ENCODE measurements around the gene STX3. TPM values are rescaled to one million over a fixed set of nuclear protein-coding genes. Genes with fewer than 3 reads are reported as not detected.

STX3 gene
- total RNA-seq, 1 donor from 2014 or later: 22.1 TPM

GRCh38 chr11:59787255-59787588, 32.0 kb downstream of the STX3 start:
- H3K27ac Mint-ChIP-seq (ENCODE audit: unreplicated experiment): peak overlapping the region; percentile 95
- peaks cover 16% of the 10 kb centered on the region for H3K36me3 Mint-ChIP-seq (ENCODE audit: low read depth)
- H3K4me3 Mint-ChIP-seq (ENCODE audit: unreplicated experiment): peak overlapping the region; percentile 43
- DNase-seq (ENCODE audit: low spot score): no peak
- no peaks in the 10 kb centered on the region for H3K27me3 Mint-ChIP-seq (ENCODE audit: low read depth)
- peaks cover 34% of the 10 kb centered on the region for H3K4me1 Mint-ChIP-seq (ENCODE audit: low read depth)
- H3K9me3 Mint-ChIP-seq (ENCODE audit: low read depth): no peaks in the 10 kb centered on the region
- TF ChIP-seq CTCF (IDR thresholded peaks at IDR 0.05): no peak

GRCh38 chr11:59787816-59788215, 32.6 kb downstream of the STX3 start:
- Mint-ChIP-seq H3K36me3 (ENCODE audit: low read depth) (peaks cover 21% of the 10 kb centered on the region), H3K27me3 (ENCODE audit: low read depth) (no peaks in the 10 kb centered on the region), H3K9me3 (ENCODE audit: low read depth) (no peaks in the 10 kb centered on the region), H3K4me3 (ENCODE audit: unreplicated experiment) (peak overlapping the region; percentile 16), H3K4me1 (ENCODE audit: low read depth) (peaks cover 34% of the 10 kb centered on the region), H3K27ac (ENCODE audit: unreplicated experiment) (peak overlapping the region; percentile 95)
- no peak for TF ChIP-seq CTCF (IDR thresholded peaks at IDR 0.05)
- no peak for DNase-seq (ENCODE audit: low spot score)

- no peak overlapping the region for H3K27ac Mint-ChIP-seq (ENCODE audit: unreplicated experiment)
- DNase-seq (ENCODE audit: low spot score): no peak
- no peaks in the 10 kb centered on the region for H3K27me3 Mint-ChIP-seq (ENCODE audit: low read depth)
- H3K4me1 Mint-ChIP-seq (ENCODE audit: low read depth): peaks cover 24% of the 10 kb centered on the region
- no peak overlapping the region for H3K4me3 Mint-ChIP-seq (ENCODE audit: unreplicated experiment)
- TF ChIP-seq CTCF (IDR thresholded peaks at IDR 0.05): no peak
- H3K9me3 Mint-ChIP-seq (ENCODE audit: low read depth): no peaks in the 10 kb centered on the region
- peaks cover 44% of the 10 kb centered on the region for H3K36me3 Mint-ChIP-seq (ENCODE audit: low read depth)
Observed at GRCh38 chr11:59791639-59792038, 36.5 kb downstream of the STX3 start.

- H3K36me3 Mint-ChIP-seq (ENCODE audit: low read depth): peaks cover 48% of the 10 kb centered on the region
- no peaks in the 10 kb centered on the region for H3K27me3 Mint-ChIP-seq (ENCODE audit: low read depth)
- no peak overlapping the region for H3K4me3 Mint-ChIP-seq (ENCODE audit: unreplicated experiment)
- TF ChIP-seq CTCF (IDR thresholded peaks at IDR 0.05): no peak
- no peaks in the 10 kb centered on the region for H3K9me3 Mint-ChIP-seq (ENCODE audit: low read depth)
- peak overlapping the region; percentile 11 for H3K27ac Mint-ChIP-seq (ENCODE audit: unreplicated experiment)
- peaks cover 16% of the 10 kb centered on the region for H3K4me1 Mint-ChIP-seq (ENCODE audit: low read depth)
- no peak for DNase-seq (ENCODE audit: low spot score)
Observed at GRCh38 chr11:59792507-59792906, 37.3 kb downstream of the STX3 start.

- Mint-ChIP-seq H3K27ac (ENCODE audit: unreplicated experiment) (no peak overlapping the region), H3K4me3 (ENCODE audit: unreplicated experiment) (no peak overlapping the region), H3K4me1 (ENCODE audit: low read depth) (no peaks in the 10 kb centered on the region), H3K36me3 (ENCODE audit: low read depth) (peaks cover 45% of the 10 kb centered on the region), H3K9me3 (ENCODE audit: low read depth) (no peaks in the 10 kb centered on the region), H3K27me3 (ENCODE audit: low read depth) (no peaks in the 10 kb centered on the region)
- DNase-seq (ENCODE audit: low spot score): no peak
- TF ChIP-seq CTCF (IDR thresholded peaks at IDR 0.05): no peak
Observed at GRCh38 chr11:59794417-59794816, 39.2 kb downstream of the STX3 start.
